Transverse colon (tissue), 4 donors: ENCODE data around the gene NADK.

Experiments used
- EP300 ChIP-seq: sonication (generic); formaldehyde crosslinking; IDR thresholded peaks from one replicate; pipeline ENCODE4 v1.6.1; 2017; ENCODE audit warnings: antibody characterized with exemption, low read depth
- POLR2A ChIP-seq: fragments of 450-650 bp; IDR thresholded peaks from one replicate; pipeline ENCODE4 v1.6.1; 2016; ENCODE audit warnings: antibody characterized with exemption, mild to moderate bottlenecking, moderate library complexity
- POLR2AphosphoS5 ChIP-seq, 3 donors: sonication (generic); formaldehyde crosslinking; IDR thresholded peaks; one replicate each; pipeline ENCODE4 v1.6.1; 2016; ENCODE audit warnings: antibody characterized with exemption in 3 of 3
- TF ChIP-seq, protein P1 (sequence below), 5 experiments: fragments of 200-600 bp in 3 of 5; fragments of 450-650 bp in 2 of 5; sonication (generic) in 3 of 5; IDR thresholded peaks; 1 replicate in 2 of 5; 2 replicates in 3 of 5; pipeline ENCODE4 v1.5.1; 2016 to 2017; ENCODE audit warnings: antibody characterized with exemption in 5 of 5, inconsistent platforms in 3 of 5, mild to moderate bottlenecking in 2 of 5, moderate library complexity in 1 of 5

DNA sequence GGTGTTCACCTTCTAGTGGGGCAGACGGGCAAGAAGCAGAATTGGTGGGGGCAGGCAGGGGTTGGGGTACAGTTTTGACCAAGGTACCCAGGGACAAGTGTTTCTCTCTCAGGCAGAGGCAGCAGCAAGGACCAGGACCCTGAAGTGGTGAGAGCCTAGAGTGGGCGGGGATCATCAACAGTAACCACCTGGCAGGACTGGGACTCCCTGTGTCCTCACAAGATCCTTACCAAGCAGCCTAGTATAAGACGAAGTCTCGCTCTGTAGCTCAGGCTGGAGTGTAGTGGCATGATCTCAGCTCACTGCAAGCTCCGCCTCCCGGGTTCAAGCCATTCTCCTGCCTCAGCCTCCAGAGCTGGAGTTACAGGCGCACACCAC, 3.2 kb upstream of the NADK start:
- TF ChIP-seq, protein P1, sequence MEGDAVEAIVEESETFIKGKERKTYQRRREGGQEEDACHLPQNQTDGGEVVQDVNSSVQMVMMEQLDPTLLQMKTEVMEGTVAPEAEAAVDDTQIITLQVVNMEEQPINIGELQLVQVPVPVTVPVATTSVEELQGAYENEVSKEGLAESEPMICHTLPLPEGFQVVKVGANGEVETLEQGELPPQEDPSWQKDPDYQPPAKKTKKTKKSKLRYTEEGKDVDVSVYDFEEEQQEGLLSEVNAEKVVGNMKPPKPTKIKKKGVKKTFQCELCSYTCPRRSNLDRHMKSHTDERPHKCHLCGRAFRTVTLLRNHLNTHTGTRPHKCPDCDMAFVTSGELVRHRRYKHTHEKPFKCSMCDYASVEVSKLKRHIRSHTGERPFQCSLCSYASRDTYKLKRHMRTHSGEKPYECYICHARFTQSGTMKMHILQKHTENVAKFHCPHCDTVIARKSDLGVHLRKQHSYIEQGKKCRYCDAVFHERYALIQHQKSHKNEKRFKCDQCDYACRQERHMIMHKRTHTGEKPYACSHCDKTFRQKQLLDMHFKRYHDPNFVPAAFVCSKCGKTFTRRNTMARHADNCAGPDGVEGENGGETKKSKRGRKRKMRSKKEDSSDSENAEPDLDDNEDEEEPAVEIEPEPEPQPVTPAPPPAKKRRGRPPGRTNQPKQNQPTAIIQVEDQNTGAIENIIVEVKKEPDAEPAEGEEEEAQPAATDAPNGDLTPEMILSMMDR (IDR thresholded peaks at IDR 0.05), result no peak
- TF ChIP-seq EP300 (no peak), POLR2A (no peak), POLR2AphosphoS5 (IDR thresholded peaks at IDR 0.05) (no peak)
